Measurements from ENCODE around the gene CAMTA1.

Gene CAMTA1

GRCh38 chr1:6960860-6961259, 175.6 kb downstream of the CAMTA1 start:
- H3K4me3 ChIP-seq (ENCODE audit: low read depth, low read length), result no peak overlapping the region
- no peak for TF ChIP-seq CTCF (IDR thresholded peaks at IDR 0.05; ENCODE audit: borderline replicate concordance, insufficient read depth, low read depth, low read length)

DNA sequence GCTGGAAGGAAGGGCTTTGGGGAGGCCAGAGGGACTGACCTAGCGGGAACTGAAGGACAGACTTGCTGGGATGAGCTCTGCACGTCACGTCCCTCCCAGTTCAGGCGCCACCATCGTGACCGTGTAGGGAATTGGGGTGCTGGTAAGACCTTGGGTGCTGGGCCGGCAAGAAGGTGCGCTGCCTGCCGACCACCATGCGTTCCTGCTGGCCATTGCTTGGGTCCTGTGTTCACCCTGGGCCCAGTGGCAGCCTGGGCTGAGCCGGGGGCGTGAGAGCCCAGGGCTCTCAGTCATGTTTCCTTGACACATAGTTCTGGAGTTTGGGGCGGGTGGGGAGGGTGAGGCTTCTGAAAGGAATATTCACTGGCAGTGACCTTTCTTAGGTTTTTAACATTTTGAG, 176.0 kb downstream of the CAMTA1 start:
- H3K4me3 ChIP-seq (ENCODE audit: low read depth, low read length), result no peak overlapping the region
- TF ChIP-seq CTCF (IDR thresholded peaks at IDR 0.05; ENCODE audit: borderline replicate concordance, insufficient read depth, low read depth, low read length), result no peak

DNA sequence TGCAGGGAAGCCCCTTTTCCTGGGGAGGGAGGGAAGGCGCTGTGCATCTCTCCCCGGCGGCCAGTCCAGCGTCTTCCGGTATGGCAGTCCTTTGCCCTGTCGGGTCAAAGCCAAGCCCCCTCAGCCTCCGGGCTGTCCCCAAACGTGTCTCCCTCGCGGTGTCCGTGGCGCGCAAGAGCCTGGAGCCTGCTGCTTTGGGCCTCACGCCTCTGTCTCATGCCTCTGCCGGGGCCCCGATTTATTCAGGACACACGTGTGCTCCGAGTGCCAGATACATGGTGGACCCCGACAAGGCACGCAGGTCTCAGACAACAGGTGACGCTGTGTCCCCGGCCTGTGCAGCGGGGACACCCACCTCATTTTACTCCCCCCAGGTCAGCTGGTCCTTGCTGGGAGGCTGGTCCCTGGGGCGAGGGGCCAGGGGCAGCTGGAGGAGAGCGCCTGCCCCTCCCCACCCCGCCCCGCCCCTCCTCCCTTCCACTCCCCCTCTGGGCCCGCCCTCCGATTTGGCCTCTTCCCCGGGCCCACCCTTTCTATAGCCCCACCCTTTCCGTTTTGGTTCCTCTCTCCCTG, 176.7 kb downstream of the CAMTA1 start:
- H3K4me3 ChIP-seq (ENCODE audit: low read depth, low read length), result no peak overlapping the region
- no peak for TF ChIP-seq CTCF (IDR thresholded peaks at IDR 0.05; ENCODE audit: borderline replicate concordance, insufficient read depth, low read depth, low read length)

- no peak for TF ChIP-seq CTCF (IDR thresholded peaks at IDR 0.05; ENCODE audit: borderline replicate concordance, insufficient read depth, low read depth, low read length)
- no peak overlapping the region for H3K4me3 ChIP-seq (ENCODE audit: low read depth, low read length)
Observed at GRCh38 chr1:6962478-6962995, 177.3 kb downstream of the CAMTA1 start.

- TF ChIP-seq CTCF (IDR thresholded peaks at IDR 0.05; ENCODE audit: borderline replicate concordance, insufficient read depth, low read depth, low read length), result no peak
- no peak overlapping the region for H3K4me3 ChIP-seq (ENCODE audit: low read depth, low read length)
Observed at GRCh38 chr1:6962996-6963911, 178.0 kb downstream of the CAMTA1 start.

- TF ChIP-seq CTCF (IDR thresholded peaks at IDR 0.05; ENCODE audit: borderline replicate concordance, insufficient read depth, low read depth, low read length), result no peak
- H3K4me3 ChIP-seq (ENCODE audit: low read depth, low read length), result no peak overlapping the region
Observed at GRCh38 chr1:6963912-6964307, 178.7 kb downstream of the CAMTA1 start.
